Measurements from ENCODE around the gene OR1F1. TPM values are rescaled to one million over a fixed set of nuclear protein-coding genes. Genes with fewer than 3 reads are reported as not detected.
"Not testable (repeated sequence)": the region's sequence is repeated elsewhere in the genome, so short reads cannot be mapped to it uniquely, and the experiment has no call there.

OR1F1 gene
- total and polyA plus RNA-seq, 11 donors: not detected

- no peak overlapping the region for H3K4me3 ChIP-seq
- no peak overlapping the region for H3K27ac ChIP-seq
- WGBS, 4 donors: 69 to 73% (median 71%) methylated on average over 6 to 8 of the region's 8 CpGs
- ATAC-seq: no peak
- H3K4me1 ChIP-seq: peaks cover 0 to 30% (median 10%) of the 10 kb centered on the region in 12 donors
- peaks cover 46 to 99% (median 96%) of the 10 kb centered on the region in 9 donors for H3K27me3 ChIP-seq
- H3K36me3 ChIP-seq: no peaks in the 10 kb centered on the region
- no peaks in the 10 kb centered on the region for H3K9me3 ChIP-seq
- DNase-seq: no peak
- TF ChIP-seq, protein P1, sequence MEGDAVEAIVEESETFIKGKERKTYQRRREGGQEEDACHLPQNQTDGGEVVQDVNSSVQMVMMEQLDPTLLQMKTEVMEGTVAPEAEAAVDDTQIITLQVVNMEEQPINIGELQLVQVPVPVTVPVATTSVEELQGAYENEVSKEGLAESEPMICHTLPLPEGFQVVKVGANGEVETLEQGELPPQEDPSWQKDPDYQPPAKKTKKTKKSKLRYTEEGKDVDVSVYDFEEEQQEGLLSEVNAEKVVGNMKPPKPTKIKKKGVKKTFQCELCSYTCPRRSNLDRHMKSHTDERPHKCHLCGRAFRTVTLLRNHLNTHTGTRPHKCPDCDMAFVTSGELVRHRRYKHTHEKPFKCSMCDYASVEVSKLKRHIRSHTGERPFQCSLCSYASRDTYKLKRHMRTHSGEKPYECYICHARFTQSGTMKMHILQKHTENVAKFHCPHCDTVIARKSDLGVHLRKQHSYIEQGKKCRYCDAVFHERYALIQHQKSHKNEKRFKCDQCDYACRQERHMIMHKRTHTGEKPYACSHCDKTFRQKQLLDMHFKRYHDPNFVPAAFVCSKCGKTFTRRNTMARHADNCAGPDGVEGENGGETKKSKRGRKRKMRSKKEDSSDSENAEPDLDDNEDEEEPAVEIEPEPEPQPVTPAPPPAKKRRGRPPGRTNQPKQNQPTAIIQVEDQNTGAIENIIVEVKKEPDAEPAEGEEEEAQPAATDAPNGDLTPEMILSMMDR (IDR thresholded peaks at IDR 0.05): no peak
- TF ChIP-seq POLR2A (IDR thresholded peaks at IDR 0.05): no peak
- intact Hi-C loops (cut with DNase I): loop anchor here in 2 of 10 donors (10.0 kb wide), 1 partner anchor 325 kb away; the partner anchor contains the start of gene CLUAP1 (in 2 of the 2)
These were observed 8.4 kb upstream of the OR1F1 start for GRCh38 chr16:3179651-3180050.

GRCh38 chr16:3180445-3180878, 7.5 kb upstream of the OR1F1 start:
- DNase-seq (no peak), ATAC-seq (no peak)
- Histone ChIP-seq H3K9me3 (no peaks in the 10 kb centered on the region), H3K27ac (no peak overlapping the region), H3K27me3 (peaks cover 44 to 99% (median 95%) of the 10 kb centered on the region in 9 donors), H3K4me1 (peaks cover 0 to 23% (median 10%) of the 10 kb centered on the region in 12 donors), H3K4me3 (no peak overlapping the region), H3K36me3 (no peaks in the 10 kb centered on the region)
- intact Hi-C loops (cut with DNase I): loop anchor here in 2 of 10 donors (10.0 kb wide), 1 partner anchor 324 kb away; the partner anchor contains the start of gene CLUAP1 (in 2 of the 2)
- no peak for TF ChIP-seq POLR2A (IDR thresholded peaks at IDR 0.05)
- TF ChIP-seq, protein P1 (IDR thresholded peaks at IDR 0.05): no peak
- 21 to 68% (median 51%) methylated on average over 21 of the region's 21 CpGs for WGBS, 4 donors

- not testable (repeated sequence) for ATAC-seq, H3K27ac ChIP-seq, DNase-seq, H3K36me3 ChIP-seq, H3K9me3 ChIP-seq
- H3K4me3 ChIP-seq: peak overlapping the region in 1 of 12 donors; percentile 48
- peaks cover 0 to 23% (median 10%) of the 10 kb centered on the region in 12 donors for H3K4me1 ChIP-seq
- 36 to 37% (median 36%) methylated on average over 8 of the region's 8 CpGs for WGBS, 4 donors
- intact Hi-C loops (cut with DNase I): loop anchor here in 2 of 10 donors (10.0 kb wide), 1 partner anchor 323 kb away; the partner anchor contains the start of gene CLUAP1 (in 2 of the 2)
- peaks cover 40 to 99% (median 95%) of the 10 kb centered on the region in 9 donors for H3K27me3 ChIP-seq
These were observed 5.8 kb upstream of the OR1F1 start for GRCh38 chr16:3182293-3182607.

GRCh38 chr16:3182608-3183444, 5.2 kb upstream of the OR1F1 start:
- DNase-seq (no peak), ATAC-seq (peak in 2 of 4 donors; percentile 38 to 58)
- 1 to 3% (median 1%) methylated on average over 29 to 72 of the region's 72 CpGs for WGBS, 4 donors
- Histone ChIP-seq H3K27me3 (peaks cover 41 to 99% (median 95%) of the 10 kb centered on the region in 9 donors), H3K9me3 (no peaks in the 10 kb centered on the region), H3K36me3 (no peaks in the 10 kb centered on the region), H3K4me3 (peak overlapping the region in 10 of 12 donors; percentile 12 to 48 (median 20)), H3K4me1 (peaks cover 0 to 23% (median 10%) of the 10 kb centered on the region in 12 donors), H3K27ac (no peak overlapping the region)
- intact Hi-C loops (cut with DNase I): loop anchor here in 2 of 10 donors (10.0 kb wide), 1 partner anchor 322 kb away; the partner anchor contains the start of gene CLUAP1 (in 2 of the 2)
- TF ChIP-seq, protein P1 (IDR thresholded peaks at IDR 0.05): peak in 7 of 12 donors; percentile 13 to 37 (median 26)
- no peak for TF ChIP-seq POLR2A (IDR thresholded peaks at IDR 0.05)
